Astrocyte of the cerebellum (primary cell): ENCODE data around the gene ST3GAL5.
"Not testable (repeated sequence)": the region's sequence is repeated elsewhere in the genome, so short reads cannot be mapped to it uniquely, and the experiment has no call there.

Experiments
- DNase-seq: peaks from one replicate; pipeline ENCODE4 v3.0.0-alpha.2; 2011; ENCODE audit warnings: low read depth
- H3K4me3 ChIP-seq: 2 replicates; pipeline ENCODE4 v1.5.1; 2011; ENCODE audit warnings: mild to moderate bottlenecking, low read depth, low read length, moderate library complexity
- in situ Hi-C: cut with HindIII; loops from 2 replicates; pipeline ENCODE4 v1.10.0; 2017; ENCODE audit warnings: low sequenced_read_pairs
- TF ChIP-seq, protein P1 (sequence below): IDR thresholded peaks from 2 replicates; pipeline ENCODE4 v1.5.1; 2012; ENCODE audit warnings: low read length, low read depth, moderate library complexity, mild to moderate bottlenecking; ENCODE audit errors: missing control alignments

ST3GAL5 gene

DNA sequence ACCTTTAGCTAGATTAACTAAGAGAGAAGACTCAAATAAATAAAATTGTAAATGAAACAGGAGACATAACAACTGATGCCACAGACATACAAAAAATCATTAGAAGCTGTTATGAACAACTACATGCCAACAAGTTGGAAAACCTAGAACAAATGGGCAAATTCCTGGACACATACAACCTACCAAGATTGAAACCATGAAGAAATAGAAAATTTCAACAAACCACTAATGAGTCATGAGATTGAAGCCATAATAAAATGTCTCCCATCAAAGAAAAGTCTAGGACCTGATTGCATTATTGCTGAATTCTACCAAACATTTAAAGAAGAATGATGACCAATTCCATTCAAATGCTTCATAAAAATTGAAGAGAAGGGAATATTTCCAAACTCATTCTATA is 54.3 kb downstream of the ST3GAL5 start:
- TF ChIP-seq, protein P1, sequence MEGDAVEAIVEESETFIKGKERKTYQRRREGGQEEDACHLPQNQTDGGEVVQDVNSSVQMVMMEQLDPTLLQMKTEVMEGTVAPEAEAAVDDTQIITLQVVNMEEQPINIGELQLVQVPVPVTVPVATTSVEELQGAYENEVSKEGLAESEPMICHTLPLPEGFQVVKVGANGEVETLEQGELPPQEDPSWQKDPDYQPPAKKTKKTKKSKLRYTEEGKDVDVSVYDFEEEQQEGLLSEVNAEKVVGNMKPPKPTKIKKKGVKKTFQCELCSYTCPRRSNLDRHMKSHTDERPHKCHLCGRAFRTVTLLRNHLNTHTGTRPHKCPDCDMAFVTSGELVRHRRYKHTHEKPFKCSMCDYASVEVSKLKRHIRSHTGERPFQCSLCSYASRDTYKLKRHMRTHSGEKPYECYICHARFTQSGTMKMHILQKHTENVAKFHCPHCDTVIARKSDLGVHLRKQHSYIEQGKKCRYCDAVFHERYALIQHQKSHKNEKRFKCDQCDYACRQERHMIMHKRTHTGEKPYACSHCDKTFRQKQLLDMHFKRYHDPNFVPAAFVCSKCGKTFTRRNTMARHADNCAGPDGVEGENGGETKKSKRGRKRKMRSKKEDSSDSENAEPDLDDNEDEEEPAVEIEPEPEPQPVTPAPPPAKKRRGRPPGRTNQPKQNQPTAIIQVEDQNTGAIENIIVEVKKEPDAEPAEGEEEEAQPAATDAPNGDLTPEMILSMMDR = no peak
- H3K4me3 ChIP-seq = no peak overlapping the region
- in situ Hi-C loops = no loop called here
- DNase-seq = no peak

DNA sequence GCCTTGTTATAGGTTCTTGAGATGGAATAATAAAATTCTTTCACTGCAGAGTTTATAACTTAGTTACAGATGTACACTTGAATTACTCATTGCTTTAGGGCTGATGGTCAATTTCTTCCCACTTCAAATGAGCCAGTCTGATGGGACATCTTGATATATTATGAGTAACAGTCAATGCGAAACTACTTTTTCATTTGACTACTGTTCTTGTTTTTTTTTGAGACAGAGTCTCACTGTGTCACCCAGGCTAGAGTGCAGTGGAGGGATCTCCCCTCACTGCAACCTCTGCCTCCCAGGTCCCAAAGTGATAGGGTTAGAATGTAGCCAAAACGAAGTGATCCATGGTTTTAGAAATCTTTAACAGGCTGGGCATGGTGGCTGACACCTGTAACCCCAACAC is 57.1 kb downstream of the ST3GAL5 start:
- no peak for DNase-seq
- in situ Hi-C loops = no loop called here
- TF ChIP-seq, protein P1 = no peak
- H3K4me3 ChIP-seq = no peak overlapping the region

DNA sequence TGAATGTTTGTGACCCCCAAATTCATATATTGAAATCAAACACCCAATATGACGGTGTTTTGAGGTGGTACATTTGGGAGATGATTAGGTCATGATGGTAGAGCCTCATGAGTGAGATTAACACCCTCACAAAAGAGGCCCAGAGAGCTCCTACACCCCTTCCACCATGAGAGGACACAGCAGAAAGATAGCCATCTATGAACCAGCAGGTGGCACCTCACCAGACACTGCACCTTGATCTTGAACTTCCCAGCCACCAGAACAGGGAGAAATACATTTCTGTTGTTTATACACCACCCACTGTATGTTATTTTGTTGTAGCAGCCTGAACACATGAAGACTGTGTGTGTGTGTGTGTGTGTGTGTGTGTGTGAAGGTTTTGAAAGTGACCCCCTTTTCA is 58.1 kb downstream of the ST3GAL5 start:
- H3K4me3 ChIP-seq = no peak overlapping the region
- TF ChIP-seq, protein P1 = peak; percentile 16
- DNase-seq = no peak
- in situ Hi-C loops = no loop called here

DNA sequence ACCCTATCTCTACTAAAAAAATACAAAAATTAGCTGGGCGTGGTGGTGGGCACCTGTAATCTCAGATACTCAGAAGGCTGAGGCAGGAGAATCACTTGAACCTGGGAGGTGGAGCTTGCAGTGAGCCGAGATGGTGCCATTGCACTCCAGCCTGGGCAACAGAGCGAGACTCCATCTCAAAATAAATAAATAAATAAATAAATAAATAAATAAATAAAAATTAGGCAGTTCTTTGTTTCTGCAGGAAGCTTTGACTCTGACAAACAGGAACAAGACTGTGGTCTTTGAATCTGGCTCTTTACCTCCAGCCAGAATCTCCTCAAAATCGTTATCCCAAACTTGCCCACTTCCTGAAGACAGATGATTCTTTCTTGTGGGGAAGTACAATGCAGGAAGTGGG is 59.4 kb downstream of the ST3GAL5 start:
- in situ Hi-C loops, DNase-seq, H3K4me3 ChIP-seq: not testable (repeated sequence)

DNA sequence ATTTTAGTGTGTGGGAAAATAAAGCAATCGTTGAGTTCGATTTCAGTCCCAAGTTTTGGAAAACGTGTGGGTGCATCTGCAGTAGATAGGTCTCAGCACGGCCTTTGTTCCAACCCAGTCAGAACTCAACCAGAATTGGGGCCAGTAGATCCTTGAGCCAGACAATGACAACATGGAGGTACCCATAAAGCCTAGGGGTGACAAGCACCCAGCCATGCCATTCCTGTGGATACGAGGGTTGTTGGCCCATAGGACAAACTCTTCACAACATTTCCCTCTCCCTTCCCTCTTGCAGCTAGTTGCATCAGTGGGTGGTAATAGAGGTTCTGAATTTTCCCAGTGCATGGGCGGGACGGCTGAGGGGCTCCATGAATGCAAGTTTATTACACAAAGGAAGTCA is 60.1 kb downstream of the ST3GAL5 start:
- no peak for DNase-seq
- no peak overlapping the region for H3K4me3 ChIP-seq
- TF ChIP-seq, protein P1 = no peak
- in situ Hi-C loops = no loop called here

DNA sequence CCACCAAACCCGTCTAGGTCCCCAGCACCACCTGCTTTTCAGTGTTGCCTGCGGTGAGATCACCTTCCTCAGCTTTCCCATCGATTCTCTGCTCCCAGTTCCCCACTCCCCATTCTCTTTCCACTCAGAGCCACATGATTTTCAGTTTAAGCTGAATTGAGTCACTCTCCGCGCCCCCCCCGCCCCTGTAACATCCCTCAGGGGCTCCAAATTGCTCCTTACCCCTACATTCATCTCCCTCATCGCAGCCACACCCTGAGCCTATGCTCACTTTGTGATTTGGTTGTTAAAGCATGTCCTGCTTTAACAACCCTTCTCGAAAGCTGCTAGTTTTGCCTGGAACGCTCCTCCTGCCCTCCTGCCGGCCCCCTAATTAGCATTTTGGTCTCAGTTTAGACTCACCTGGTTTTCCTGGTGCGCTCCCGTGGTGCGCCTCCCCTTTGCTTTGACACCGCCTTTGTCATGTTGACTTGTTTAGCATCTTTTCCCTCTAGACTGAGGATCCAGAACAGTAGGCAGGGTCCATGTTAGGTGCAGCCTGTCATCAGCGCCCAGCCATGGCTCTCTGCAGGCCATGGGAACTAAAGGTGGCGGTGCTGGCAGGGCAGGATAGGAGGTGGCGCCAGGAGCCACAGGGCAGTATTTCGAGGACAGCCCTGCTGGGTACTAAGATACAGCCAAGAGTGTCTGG is 60.8 kb downstream of the ST3GAL5 start:
- TF ChIP-seq, protein P1 = no peak
- in situ Hi-C loops = no loop called here
- no peak for DNase-seq
- no peak overlapping the region for H3K4me3 ChIP-seq

DNA sequence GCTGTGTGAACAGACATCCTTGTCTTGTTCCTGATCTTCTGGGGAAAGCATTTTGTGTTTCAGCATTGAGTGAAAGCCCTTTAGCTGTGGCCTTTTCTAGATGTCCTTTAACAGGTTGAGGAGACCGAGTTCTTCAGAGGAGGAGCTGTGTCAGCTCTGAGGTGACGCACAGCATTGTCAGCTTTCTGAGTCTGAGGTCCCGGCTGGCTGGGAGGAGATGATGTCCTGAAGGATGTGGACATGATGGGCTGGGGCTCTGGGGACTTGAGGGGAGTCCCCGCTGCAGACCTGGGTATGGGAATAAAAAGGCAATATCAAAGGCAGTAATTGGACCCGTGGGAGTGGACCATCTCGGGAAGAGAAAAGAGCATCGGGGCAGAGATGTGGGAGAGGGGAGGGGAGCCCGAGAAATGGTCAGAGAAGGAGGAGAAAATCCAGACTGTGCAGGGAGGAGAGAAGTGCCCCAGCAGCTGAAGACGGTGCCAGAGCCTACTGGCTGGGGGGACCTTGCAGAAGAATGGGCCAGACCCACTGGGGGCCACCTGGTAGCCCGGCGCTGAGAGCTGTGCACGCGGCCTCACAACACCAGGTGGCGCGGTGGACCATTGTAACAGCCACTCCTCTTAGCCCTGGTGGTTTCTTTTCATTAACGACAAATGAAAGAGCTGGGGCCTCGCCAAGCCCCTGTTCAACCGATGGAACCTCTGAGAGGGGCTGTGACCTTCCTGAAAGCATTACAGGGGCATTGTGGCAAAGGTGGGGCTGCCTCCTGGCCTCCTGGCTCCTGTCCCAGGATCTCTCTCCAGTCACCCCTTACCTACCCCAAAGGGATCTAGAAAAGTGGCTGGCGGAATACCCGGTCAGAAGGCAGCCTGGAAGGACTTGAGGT is 61.6 kb downstream of the ST3GAL5 start:
- peak; percentile 13 for DNase-seq
- TF ChIP-seq, protein P1 = peak; percentile 75
- in situ Hi-C loops = no loop called here
- no peak overlapping the region for H3K4me3 ChIP-seq
